Left lung (tissue), 10 donors: ENCODE measurements around the gene TRIL. TPM values are rescaled to one million over a fixed set of nuclear protein-coding genes. Genes with fewer than 3 reads are reported as not detected.

Experiments
- ATAC-seq: fragments of 200-7000 bp; cut with Tn5 transposase; one replicate; pipeline ENCODE4 v1.9.1; 2020; ENCODE audit warnings: moderate library complexity
- DNase-seq, 4 donors: peaks; one replicate each; pipeline ENCODE4 v3.0.0-alpha.2; 2013 to 2020
- H3K27ac ChIP-seq, 2 donors: fragments of 200-600 bp; sonication (generic) in 1 of 2; one replicate each; pipeline versions ENCODE4 v1.5.0 to v1.8.0; 2020 to 2021
- H3K27me3 ChIP-seq, 2 donors: fragments of 200-600 bp; sonication (generic) in 1 of 2; one replicate each; pipeline versions ENCODE4 v1.5.0 to v1.8.0; 2020 to 2021
- H3K36me3 ChIP-seq, 2 donors: fragments of 200-600 bp; sonication (generic) in 1 of 2; one replicate each; pipeline versions ENCODE4 v1.5.0 to v1.8.0; 2020 to 2021
- H3K4me1 ChIP-seq, 2 donors: fragments of 200-600 bp; one replicate each; pipeline ENCODE4 v1.8.0; 2021
- H3K4me3 ChIP-seq, 2 donors: fragments of 200-600 bp; sonication (generic) in 1 of 2; one replicate each; pipeline versions ENCODE4 v1.5.0 to v1.8.0; 2020 to 2021; ENCODE audit warnings: mild to moderate bottlenecking in 1 of 2
- H3K9me3 ChIP-seq, 2 donors: fragments of 200-600 bp; sonication (generic) in 1 of 2; one replicate each; pipeline versions ENCODE4 v1.5.0 to v1.8.0; 2020 to 2021
- intact Hi-C, 2 donors: fragments of 100-400 bp; cut with DNase I; formaldehyde crosslinking; loops; one replicate each; pipeline versions ENCODE4 v1.11.2 to v1.14.2; 2022
- polyA plus RNA-seq, 6 donors: library from polyadenylated mRNA; unstranded; fragments of 120-200 nt; gene quantifications; one replicate each; pipeline ENCODE4 v1.2.1, GENCODE V29; 2013; ENCODE audit not compliant: insufficient read length in 6 of 6
- total RNA-seq, 2 donors: library from RNA; stranded (reverse); fragmentation: NEBNext Ultra II Directional; extraction: Animal tissue kit (Norgen Biotek cat#: 25700); gene quantifications; one replicate each; pipeline ENCODE4 v1.2.1, GENCODE V29; 2021
- TF ChIP-seq, protein P1 (sequence below), 2 donors: fragments of 200-600 bp; sonication (generic) in 1 of 2; IDR thresholded peaks; one replicate each; pipeline versions ENCODE4 v1.5.0 to v1.8.0; 2021; ENCODE audit warnings: antibody characterized with exemption in 2 of 2
- donor health status: DM: no; HTN: yes; CAD: no.
- donor health status: DM: no; HTN: no; CAD: no.

TRIL gene
- total and polyA plus RNA-seq, 8 donors, result 2.9 to 58.2 (median 48.7) TPM

DNA sequence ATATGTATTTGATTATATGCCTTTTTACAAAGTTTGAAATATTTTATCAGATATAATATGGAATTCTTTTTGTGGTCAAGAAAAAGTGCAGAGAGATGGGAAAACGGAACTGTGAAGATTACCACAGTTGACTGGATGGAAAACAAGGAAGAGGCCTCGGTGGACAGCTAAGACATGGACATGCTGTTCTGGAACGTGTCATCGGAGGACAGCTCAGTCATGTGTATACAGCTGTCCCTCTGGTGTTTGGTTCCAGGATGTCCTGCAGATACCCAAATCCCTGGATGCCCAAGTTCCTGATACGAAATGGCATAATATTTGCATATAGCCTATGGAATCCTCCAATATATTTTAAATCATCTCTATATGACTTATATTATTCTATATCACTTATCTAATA, 49.4 kb downstream of the TRIL start:
- TF ChIP-seq, protein P1, sequence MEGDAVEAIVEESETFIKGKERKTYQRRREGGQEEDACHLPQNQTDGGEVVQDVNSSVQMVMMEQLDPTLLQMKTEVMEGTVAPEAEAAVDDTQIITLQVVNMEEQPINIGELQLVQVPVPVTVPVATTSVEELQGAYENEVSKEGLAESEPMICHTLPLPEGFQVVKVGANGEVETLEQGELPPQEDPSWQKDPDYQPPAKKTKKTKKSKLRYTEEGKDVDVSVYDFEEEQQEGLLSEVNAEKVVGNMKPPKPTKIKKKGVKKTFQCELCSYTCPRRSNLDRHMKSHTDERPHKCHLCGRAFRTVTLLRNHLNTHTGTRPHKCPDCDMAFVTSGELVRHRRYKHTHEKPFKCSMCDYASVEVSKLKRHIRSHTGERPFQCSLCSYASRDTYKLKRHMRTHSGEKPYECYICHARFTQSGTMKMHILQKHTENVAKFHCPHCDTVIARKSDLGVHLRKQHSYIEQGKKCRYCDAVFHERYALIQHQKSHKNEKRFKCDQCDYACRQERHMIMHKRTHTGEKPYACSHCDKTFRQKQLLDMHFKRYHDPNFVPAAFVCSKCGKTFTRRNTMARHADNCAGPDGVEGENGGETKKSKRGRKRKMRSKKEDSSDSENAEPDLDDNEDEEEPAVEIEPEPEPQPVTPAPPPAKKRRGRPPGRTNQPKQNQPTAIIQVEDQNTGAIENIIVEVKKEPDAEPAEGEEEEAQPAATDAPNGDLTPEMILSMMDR (IDR thresholded peaks at IDR 0.05), result no peak
- no peaks in the 10 kb centered on the region for H3K27me3 ChIP-seq
- no peak overlapping the region for H3K27ac ChIP-seq
- no peaks in the 10 kb centered on the region for H3K36me3 ChIP-seq
- H3K4me1 ChIP-seq, result no peaks in the 10 kb centered on the region
- no peak for ATAC-seq
- H3K9me3 ChIP-seq, result peaks cover 0 to 8% of the 10 kb centered on the region in 2 donors
- intact Hi-C loops, result no loop called here
- DNase-seq, result no peak
- H3K4me3 ChIP-seq, result no peak overlapping the region

GRCh38 chr7:28905464-28905863, 52.7 kb downstream of the TRIL start:
- no peaks in the 10 kb centered on the region for H3K27me3 ChIP-seq
- ATAC-seq (no peak), DNase-seq (no peak)
- H3K9me3 ChIP-seq, result no peaks in the 10 kb centered on the region
- intact Hi-C loops, result no loop called here
- H3K4me3 ChIP-seq, result no peak overlapping the region
- H3K4me1 ChIP-seq, result no peaks in the 10 kb centered on the region
- TF ChIP-seq, protein P1 (IDR thresholded peaks at IDR 0.05), result no peak
- H3K27ac ChIP-seq, result no peak overlapping the region
- no peaks in the 10 kb centered on the region for H3K36me3 ChIP-seq

GRCh38 chr7:28904578-28905048, 53.5 kb downstream of the TRIL start:
- TF ChIP-seq, protein P1 (IDR thresholded peaks at IDR 0.05), result no peak
- peak; percentile 33 for ATAC-seq

DNA sequence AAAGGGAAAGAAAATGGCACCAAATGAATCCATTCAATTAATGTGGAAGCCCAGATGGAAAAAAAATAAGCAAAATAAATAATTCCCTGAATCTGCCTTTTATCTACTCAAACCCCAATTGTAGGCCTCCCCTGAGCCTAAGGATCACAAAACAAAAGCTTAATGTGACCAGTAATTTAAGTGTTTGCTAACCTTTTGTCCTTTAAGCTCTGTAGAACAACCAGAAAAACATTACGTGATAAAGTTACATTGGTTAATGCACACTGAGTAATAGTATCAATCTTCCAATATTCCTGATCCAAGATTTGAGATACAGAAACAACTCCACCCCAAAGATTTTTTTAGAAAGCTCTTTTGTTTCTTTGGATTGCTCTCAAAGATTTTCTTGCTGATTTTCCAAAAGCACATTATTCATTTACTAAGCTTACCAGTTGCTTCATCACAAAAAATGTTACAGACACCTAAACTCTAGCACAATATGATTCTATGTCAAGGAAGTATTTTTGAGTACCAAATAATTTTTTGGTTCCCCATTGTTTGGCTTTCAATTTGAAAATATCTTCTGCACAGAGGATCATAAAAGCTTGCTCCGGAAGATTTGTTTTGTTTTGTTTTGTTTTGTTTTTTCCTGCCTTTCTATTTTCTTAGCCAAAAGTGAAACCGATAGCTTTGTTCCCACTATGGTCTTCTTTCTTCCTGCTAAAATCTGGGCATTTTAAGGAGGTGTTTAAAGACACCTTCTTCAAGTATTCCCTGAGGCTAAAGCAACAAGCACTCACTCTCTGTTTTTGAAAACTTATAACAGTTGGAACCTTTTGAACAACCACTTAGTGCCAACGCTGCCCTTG, 54.2 kb downstream of the TRIL start:
- H3K36me3 ChIP-seq, result no peaks in the 10 kb centered on the region
- DNase-seq (no peak), ATAC-seq (no peak)
- TF ChIP-seq, protein P1 (IDR thresholded peaks at IDR 0.05), result no peak
- peak overlapping the region in 1 of 2 donors; percentile 10 for H3K4me3 ChIP-seq
- H3K27me3 ChIP-seq, result no peaks in the 10 kb centered on the region
- no peaks in the 10 kb centered on the region for H3K9me3 ChIP-seq
- no peak overlapping the region for H3K27ac ChIP-seq
- intact Hi-C loops, result no loop called here
- no peaks in the 10 kb centered on the region for H3K4me1 ChIP-seq

More at GRCh38 chr7:28904578-28905048, 53.5 kb downstream of the TRIL start:
- DNase-seq, result peak in 1 of 4 donors; percentile 62
- Histone ChIP-seq H3K4me1 (no peaks in the 10 kb centered on the region), H3K36me3 (no peaks in the 10 kb centered on the region), H3K27me3 (no peaks in the 10 kb centered on the region), H3K27ac (no peak overlapping the region), H3K9me3 (no peaks in the 10 kb centered on the region), H3K4me3 (peak overlapping the region in 1 of 2 donors; percentile 10)
- intact Hi-C loops, result no loop called here

Other genes with a start within 250 kb of the TRIL start
- gene CPVL, start 188.2 kb upstream of the TRIL start, total RNA-seq, result 10 to 100 TPM; 37.8 to 40.8 TPM
- gene CPVL, start 188.2 kb upstream of the TRIL start, polyA plus RNA-seq, result 10 to 100 TPM in 3 of 6 donors, 1 to 10 TPM in 3; 6.8 to 13.2 (median 10.0) TPM
- gene CHN2, start 236.4 kb upstream of the TRIL start, total RNA-seq, result 1 to 10 TPM; 5.5 to 8.9 TPM
- gene CHN2, start 236.4 kb upstream of the TRIL start, polyA plus RNA-seq, result 1 to 10 TPM; 2.8 to 4.9 (median 4.0) TPM